CD4-positive, alpha-beta T cell (primary cell): ENCODE measurements around the gene PIP5K1C. TPM values are rescaled to one million over a fixed set of nuclear protein-coding genes. Genes with fewer than 3 reads are reported as not detected.
A peak's percentile ranks its signal among the peaks of the same experiment; 100 is the strongest.

Experiments
- ATAC-seq: fragments of 200-7000 bp; cut with Tn5 transposase; one replicate; pipeline ENCODE4 v1.10.0; 2022; ENCODE audit warnings: mild to moderate bottlenecking; ENCODE audit not compliant: poor library complexity
- CTCF ChIA-PET: fragments of 350-600 bp; sonication (Branson Sonifier 250); formaldehyde crosslinking; loops from one replicate; lab custom pipeline; 2021; ENCODE audit warnings: antibody characterized with exemption, inconsistent platforms; lab: Charles Lee
- POLR2A ChIA-PET: fragments of 350-600 bp; sonication (Branson Sonifier 250); formaldehyde crosslinking; loops from one replicate; lab custom pipeline; 2021; ENCODE audit warnings: antibody characterized with exemption, inconsistent platforms; lab: Charles Lee
- DNase-seq, 14 experiments: peaks; one replicate each; pipeline ENCODE4 v3.0.0-alpha.2; 2013 to 2020; ENCODE audit warnings: mixed read lengths in 2 of 14
- H3K27ac ChIP-seq, 2 donors: one replicate each; pipeline versions ENCODE4 v1.5.1 to v1.7.0; 2013; ENCODE audit warnings: low read length in 2 of 2, low read depth in 1 of 2, mild to moderate bottlenecking in 1 of 2
- H3K27me3 ChIP-seq, 2 experiments: 1 replicate in 1 of 2; 2 replicates in 1 of 2; pipeline versions ENCODE4 v1.6.1 to v1.7.0; 2013; ENCODE audit warnings: low read length in 2 of 2, control low read depth in 1 of 2, mild to moderate bottlenecking in 1 of 2, moderate library complexity in 1 of 2; ENCODE audit not compliant: insufficient read depth in 2 of 2, control insufficient read depth in 1 of 2
- H3K36me3 ChIP-seq: one replicate; pipeline ENCODE4 v1.6.1; 2013; ENCODE audit warnings: low read length, control low read depth; ENCODE audit not compliant: insufficient read depth
- H3K4me1 ChIP-seq: one replicate; pipeline ENCODE4 v1.6.1; 2013; ENCODE audit warnings: low read length, control low read depth; ENCODE audit not compliant: insufficient read depth
- H3K4me3 ChIP-seq: one replicate; pipeline ENCODE4 v1.5.1; 2013; ENCODE audit warnings: mild to moderate bottlenecking, low read length, moderate library complexity
- H3K9me3 ChIP-seq, 2 experiments: 1 replicate in 1 of 2; 2 replicates in 1 of 2; pipeline versions ENCODE4 v1.6.1 to v1.7.0; 2013; ENCODE audit warnings: low read length in 2 of 2, mild to moderate bottlenecking in 2 of 2, control low read depth in 1 of 2, moderate library complexity in 1 of 2; ENCODE audit not compliant: control insufficient read depth in 1 of 2, insufficient read depth in 1 of 2
- H3K27ac Mint-ChIP-seq: one replicate; pipeline ENCODE4 v1.8.0; 2020; ENCODE audit warnings: mixed read lengths
- H3K27me3 Mint-ChIP-seq: one replicate; pipeline ENCODE4 v1.8.0; 2021; ENCODE audit warnings: mixed read lengths
- H3K36me3 Mint-ChIP-seq: one replicate; pipeline ENCODE4 v1.8.0; 2021; ENCODE audit warnings: low read depth, mixed read lengths
- H3K4me1 Mint-ChIP-seq: one replicate; pipeline ENCODE4 v1.8.0; 2021; ENCODE audit warnings: low read depth, mixed read lengths
- H3K4me3 Mint-ChIP-seq: one replicate; pipeline ENCODE4 v1.8.0; 2020; ENCODE audit warnings: mild to moderate bottlenecking, mixed read lengths
- H3K9me3 Mint-ChIP-seq: one replicate; pipeline ENCODE4 v1.8.0; 2020; ENCODE audit warnings: mixed read lengths
- intact Hi-C, 2 experiments: fragments of 100-400 bp; cut with DNase I in 1 of 2; cut with micrococcal nuclease in 1 of 2; formaldehyde crosslinking; loops; one replicate each; pipeline versions ENCODE4 v1.15.1 to v1.9.0; 2023 to 2025; cut with DNase I, micrococcal nuclease
- total RNA-seq, 174 experiments: library from RNA in 2 of 174; stranded (reverse) in 2 of 174; gene quantifications; one replicate each; pipeline ENCODE4 v1.2.3 and lab custom pipeline; 2021 to 2026
- TF ChIP-seq, protein P1 (sequence below): fragments of 200-600 bp; IDR thresholded peaks from one replicate; pipeline ENCODE4 v1.8.0; 2022; ENCODE audit warnings: antibody characterized with exemption, mild to moderate bottlenecking

The PIP5K1C gene
- total RNA-seq, 2 experiments from 2014 or later: 14.7 to 15.5 TPM

GRCh38 chr19:3661284-3662238, 38.7 kb downstream of the PIP5K1C start:
- Histone ChIP-seq H3K9me3 (peaks cover 0 to 20% of the 10 kb centered on the region in 2 experiments), H3K4me3 (no peak overlapping the region), H3K27me3 (no peaks in the 10 kb centered on the region), H3K27ac (no peak overlapping the region), H3K4me1 (peaks cover 8% of the 10 kb centered on the region), H3K36me3 (peaks cover 50% of the 10 kb centered on the region)
- ATAC-seq (no peak), DNase-seq (no peak)
- ChIA-PET CTCF (interaction anchor here (0.7 kb wide), 1 partner anchor 58 kb away, joined by 3 read pairs; no protein-coding TSS in a partner anchor), POLR2A (interaction anchor here (0.5 to 1.3 kb wide), 2 partner anchors 27 to 151 kb away, joined by 3 read pairs; no protein-coding TSS in a partner anchor)
- no peaks in the 10 kb centered on the region for H3K9me3 Mint-ChIP-seq
- H3K27me3 Mint-ChIP-seq: no peaks in the 10 kb centered on the region
- no peak overlapping the region for H3K4me3 Mint-ChIP-seq
- H3K4me1 Mint-ChIP-seq: no peaks in the 10 kb centered on the region
- TF ChIP-seq, protein P1, sequence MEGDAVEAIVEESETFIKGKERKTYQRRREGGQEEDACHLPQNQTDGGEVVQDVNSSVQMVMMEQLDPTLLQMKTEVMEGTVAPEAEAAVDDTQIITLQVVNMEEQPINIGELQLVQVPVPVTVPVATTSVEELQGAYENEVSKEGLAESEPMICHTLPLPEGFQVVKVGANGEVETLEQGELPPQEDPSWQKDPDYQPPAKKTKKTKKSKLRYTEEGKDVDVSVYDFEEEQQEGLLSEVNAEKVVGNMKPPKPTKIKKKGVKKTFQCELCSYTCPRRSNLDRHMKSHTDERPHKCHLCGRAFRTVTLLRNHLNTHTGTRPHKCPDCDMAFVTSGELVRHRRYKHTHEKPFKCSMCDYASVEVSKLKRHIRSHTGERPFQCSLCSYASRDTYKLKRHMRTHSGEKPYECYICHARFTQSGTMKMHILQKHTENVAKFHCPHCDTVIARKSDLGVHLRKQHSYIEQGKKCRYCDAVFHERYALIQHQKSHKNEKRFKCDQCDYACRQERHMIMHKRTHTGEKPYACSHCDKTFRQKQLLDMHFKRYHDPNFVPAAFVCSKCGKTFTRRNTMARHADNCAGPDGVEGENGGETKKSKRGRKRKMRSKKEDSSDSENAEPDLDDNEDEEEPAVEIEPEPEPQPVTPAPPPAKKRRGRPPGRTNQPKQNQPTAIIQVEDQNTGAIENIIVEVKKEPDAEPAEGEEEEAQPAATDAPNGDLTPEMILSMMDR: no peak
- H3K27ac Mint-ChIP-seq: no peak overlapping the region
- intact Hi-C loops: loop anchor here in 1 of 2 experiments (10.0 kb wide), 2 partner anchors 183 to 543 kb away; no protein-coding TSS in a partner anchor
- H3K36me3 Mint-ChIP-seq: peaks cover 36% of the 10 kb centered on the region

GRCh38 chr19:3660493-3661219, 39.6 kb downstream of the PIP5K1C start:
- no peak overlapping the region for H3K27ac ChIP-seq
- peaks cover 0 to 20% of the 10 kb centered on the region in 2 experiments for H3K9me3 ChIP-seq
- Mint-ChIP-seq H3K4me3 (no peak overlapping the region), H3K27me3 (no peaks in the 10 kb centered on the region), H3K9me3 (no peaks in the 10 kb centered on the region), H3K4me1 (no peaks in the 10 kb centered on the region), H3K36me3 (peaks cover 36% of the 10 kb centered on the region), H3K27ac (no peak overlapping the region)
- ChIA-PET POLR2A (interaction anchor here (0.5 to 1.3 kb wide), 2 partner anchors 28 to 152 kb away, joined by 3 read pairs; no protein-coding TSS in a partner anchor), CTCF (no interaction called here)
- intact Hi-C loops: loop anchor here in 1 of 2 experiments (10.0 kb wide), 2 partner anchors 184 to 544 kb away; no protein-coding TSS in a partner anchor
- ATAC-seq (no peak), DNase-seq (peak in 1 of 14 experiments; percentile 15)
- peaks cover 2% of the 10 kb centered on the region for H3K4me1 ChIP-seq
- H3K36me3 ChIP-seq: peaks cover 57% of the 10 kb centered on the region
- H3K4me3 ChIP-seq: no peak overlapping the region
- TF ChIP-seq, protein P1: no peak
- H3K27me3 ChIP-seq: no peaks in the 10 kb centered on the region

DNA sequence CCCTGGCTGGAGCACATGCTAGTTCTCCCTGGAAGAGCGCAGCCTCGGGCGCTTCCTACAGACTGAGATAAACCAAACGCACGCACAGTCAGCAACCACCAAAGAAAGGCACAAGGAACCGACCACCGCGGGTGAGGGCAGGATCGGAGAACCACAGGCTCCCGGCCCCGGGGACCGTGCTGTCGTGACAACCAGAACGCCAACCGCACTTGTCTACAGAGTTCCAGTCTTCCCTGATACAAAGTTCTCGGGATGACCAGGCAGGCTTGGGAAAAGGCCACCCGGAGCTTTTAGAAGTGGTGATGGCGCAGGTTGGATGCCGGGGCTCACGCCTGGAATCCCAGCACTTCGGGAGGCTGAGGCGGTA, 40.5 kb downstream of the PIP5K1C start:
- no peaks in the 10 kb centered on the region for H3K4me1 Mint-ChIP-seq
- intact Hi-C loops: loop anchor here in 1 of 2 experiments (10.0 kb wide), 2 partner anchors 185 to 545 kb away; no protein-coding TSS in a partner anchor
- no peaks in the 10 kb centered on the region for H3K9me3 Mint-ChIP-seq
- no peak overlapping the region for H3K4me3 ChIP-seq
- peaks cover 0 to 20% of the 10 kb centered on the region in 2 experiments for H3K9me3 ChIP-seq
- peaks cover 59% of the 10 kb centered on the region for H3K36me3 ChIP-seq
- TF ChIP-seq, protein P1: no peak
- ChIA-PET POLR2A (no interaction called here), CTCF (no interaction called here)
- no peak overlapping the region for H3K4me3 Mint-ChIP-seq
- DNase-seq (no peak), ATAC-seq (no peak)
- peaks cover 36% of the 10 kb centered on the region for H3K36me3 Mint-ChIP-seq
- no peak overlapping the region for H3K27ac ChIP-seq
- H3K27me3 Mint-ChIP-seq: no peaks in the 10 kb centered on the region
- no peaks in the 10 kb centered on the region for H3K27me3 ChIP-seq
- no peak overlapping the region for H3K27ac Mint-ChIP-seq
- H3K4me1 ChIP-seq: no peaks in the 10 kb centered on the region
